GM12878 (cell line): ENCODE data around the gene CDYL. TPM values are rescaled to one million over a fixed set of nuclear protein-coding genes. Genes with fewer than 3 reads are reported as not detected.

Experiments
- ATAC-seq: fragments of 200-7000 bp; cut with Tn5 transposase; 3 replicates; pipeline ENCODE4 v1.9.1; 2020; ENCODE audit warnings: mild to moderate bottlenecking, moderate library complexity
- BruUV-seq: library from RNA; stranded (reverse); fragments of 400-500 nt; replicated peaks from 2 replicates; lab custom pipeline; 2021; lab: Mats Ljungman, UMichigan
- CTCF ChIA-PET: fragments of 300-600 bp; sonication (Branson Sonifier 250); formaldehyde crosslinking; extraction: SDS; loops from one replicate; lab custom pipeline; 2021; ENCODE audit warnings: inconsistent platforms; lab: Yijun Ruan, JAX
- POLR2A ChIA-PET: fragments of 350-600 bp; formaldehyde crosslinking; extraction: SDS; loops from one replicate; lab custom pipeline; 2021; ENCODE audit warnings: inconsistent platforms; lab: Charles Lee
- RAD21 ChIA-PET: fragments of 300-600 bp; sonication (Branson Sonifier 250); formaldehyde crosslinking; loops from one replicate; lab custom pipeline; 2023; ENCODE audit warnings: antibody characterized with exemption; ENCODE audit not compliant: unreplicated experiment; lab: Charles Lee
- SMC1A ChIA-PET: fragments of 300-600 bp; sonication (Branson Sonifier 250); formaldehyde crosslinking; loops from one replicate; lab custom pipeline; 2023; ENCODE audit not compliant: unreplicated experiment, uncharacterized antibody; lab: Charles Lee
- DNase-seq: peaks from one replicate; pipeline ENCODE4 v3.0.0-alpha.2; 2011; ENCODE audit warnings: low read depth, low spot score
- FAIRE-seq: peaks from 3 replicates; lab custom pipeline; 2011; peaks lifted over from hg19 to GRCh38; lab: Jason Lieb, UNC
- H2AFZ ChIP-seq: 2 replicates; pipeline ENCODE4 v1.6.0; 2011; ENCODE audit warnings: low read depth, low read length, control low read depth; ENCODE audit not compliant: control insufficient read depth
- H3K27ac ChIP-seq: 2 replicates; pipeline ENCODE4 v1.5.1; 2011; ENCODE audit warnings: control low read depth; ENCODE audit not compliant: control insufficient read depth, insufficient read depth
- H3K27me3 ChIP-seq, 2 experiments: replicated peaks in 1 of 2; 2 replicates each; pipeline versions ENCODE4 v1.6.0 to v1.6.1; 2011; ENCODE audit warnings: low read length in 1 of 2; ENCODE audit not compliant: control insufficient read depth in 2 of 2, insufficient read depth in 2 of 2
- H3K36me3 ChIP-seq, 2 experiments: 2 replicates each; pipeline ENCODE4 v1.5.1; 2011; ENCODE audit warnings: low read length in 1 of 2; ENCODE audit not compliant: control insufficient read depth in 2 of 2, insufficient read depth in 2 of 2
- H3K4me1 ChIP-seq: 2 replicates; pipeline ENCODE4 v1.6.1; 2011; ENCODE audit warnings: mild to moderate bottlenecking, low read length, moderate library complexity, mixed read lengths; ENCODE audit not compliant: control insufficient read depth, insufficient read depth
- H3K4me2 ChIP-seq: 2 replicates; pipeline ENCODE4 v1.6.0; 2011; ENCODE audit warnings: control low read depth; ENCODE audit not compliant: control insufficient read depth, insufficient read depth
- H3K4me3 ChIP-seq: fragments of 200-600 bp; sonication (generic); 2 replicates; pipeline ENCODE4 v1.5.1; 2016
- H3K79me2 ChIP-seq: 2 replicates; pipeline ENCODE4 v1.6.0; 2011; ENCODE audit warnings: low read length; ENCODE audit not compliant: control insufficient read depth, insufficient read depth
- H3K9ac ChIP-seq: 2 replicates; pipeline ENCODE4 v1.8.0; 2011; ENCODE audit warnings: low read length, control low read depth, mixed read lengths; ENCODE audit not compliant: control insufficient read depth, insufficient read depth
- H3K9me3 ChIP-seq: replicated peaks from 3 replicates; pipeline ENCODE4 v1.5.1; 2011; ENCODE audit warnings: mild to moderate bottlenecking, low read length; ENCODE audit not compliant: control insufficient read depth, insufficient read depth
- H4K20me1 ChIP-seq: 2 replicates; pipeline ENCODE4 v1.6.0; 2011; ENCODE audit not compliant: control insufficient read depth, insufficient read depth
- BACH1 ChIP-seq: fragments of 450-650 bp; IDR thresholded peaks from 2 replicates; pipeline ENCODE4 v1.6.1; 2017; ENCODE audit warnings: mild to moderate bottlenecking, borderline replicate concordance
- RBBP5 ChIP-seq: fragments of 200-600 bp; sonication (generic); conservative IDR thresholded peaks from 2 replicates; pipeline ENCODE4 v1.6.1; 2016
- RELB ChIP-seq: fragments of 450-650 bp; IDR thresholded peaks from 2 replicates; pipeline ENCODE4 v1.6.1; 2017; ENCODE audit warnings: low read depth, mild to moderate bottlenecking, moderate library complexity
- REST ChIP-seq: IDR thresholded peaks from 2 replicates; pipeline ENCODE4 v1.6.1; 2012; ENCODE audit warnings: mild to moderate bottlenecking, low read depth, low read length
- ZNF207 ChIP-seq: fragments of 450-650 bp; IDR thresholded peaks from 2 replicates; pipeline ENCODE4 v1.6.1; 2014; ENCODE audit warnings: antibody characterized with exemption, mild to moderate bottlenecking, borderline replicate concordance
- ZNF217 ChIP-seq: fragments of 450-650 bp; IDR thresholded peaks from 2 replicates; pipeline ENCODE4 v1.6.1; 2017; ENCODE audit warnings: antibody characterized with exemption, mild to moderate bottlenecking
- WGBS: methylation state at CpG from one replicate; pipeline ENCODE4 v1.1.6; 2016; ENCODE audit warnings: low lambda C conversion rate; ENCODE audit not compliant: insufficient replicate concordance, insufficient coverage; ENCODE audit errors: missing lambda C conversion rate; 5-methylcytosine and 5-hydroxymethylcytosine counted together
- in situ Hi-C: fragments of 300-500 bp; cut with MboI; formaldehyde crosslinking; loops from 9 replicates; pipeline ENCODE4 v1.14.3; 2018; ENCODE audit warnings: mixed read lengths
- intact Hi-C: fragments of 100-400 bp; cut with micrococcal nuclease; formaldehyde crosslinking; loops from one replicate; pipeline ENCODE4 v1.14.2; 2022; ENCODE audit not compliant: unreplicated experiment
- polyA plus RNA-seq, 11 experiments: library from polyadenylated mRNA; depleted of rRNA in 4 of 11; unstranded in 6 of 11; stranded (reverse) in 5 of 11; fragments of >200 nt; fragmentation: Nextera tagmentation in 4 of 11; fragmentation: Illumina TruSeq in 1 of 11; extraction: Ambion mirVana in 4 of 11; extraction: Trizol in 1 of 11; gene quantifications; 1 replicate in 1 of 11; 2 replicates in 10 of 11; pipeline versions ENCODE4 v1.2.1 to v1.2.3, GENCODE V29; 2011 to 2016; ENCODE audit warnings: inconsistent platforms in 2 of 11, missing spikeins in 2 of 11, low read depth in 1 of 11
- total RNA-seq, 4 experiments: library from RNA; depleted of rRNA in 3 of 4; stranded (reverse); fragments of >200 nt in 3 of 4; fragmentation: Illumina TruSeq in 1 of 4; extraction: Trizol in 1 of 4; gene quantifications; 2 replicates each; pipeline versions ENCODE4 v1.2.1 to v1.2.3, GENCODE V29; 2013 to 2021

CDYL gene
- total and polyA plus RNA-seq, 10 of the 15 experiments (the other 5 are each of a cell fraction or from before 2014, with no cell fraction given), result 9.3 to 61.2 (median 28.5) TPM

- TF ChIP-seq RBBP5 (no peak), ZNF217 (no peak), BACH1 (no peak), RELB (no peak), ZNF207 (no peak), REST (no peak)
- TF ChIP-seq, all 136 proteins: peak for 0
- FAIRE-seq (no peak), DNase-seq (no peak), ATAC-seq (no peak)
- no peaks in the 10 kb centered on the region for H3K27me3 ChIP-seq
- 62% methylated on average over 4 of the region's 4 CpGs for WGBS
- SMC1A ChIA-PET, result interaction anchor here (0.6 to 3.3 kb wide), 9 partner anchors 10 to 410 kb away, joined by 3 to 16 read pairs (median 5); no protein-coding TSS in a partner anchor
- H2AFZ ChIP-seq, result no peak overlapping the region
- H3K4me2 ChIP-seq, result no peak overlapping the region
- CTCF ChIA-PET, result interaction anchor here (0.7 to 1.2 kb wide), 3 partner anchors 12 to 32 kb away, joined by 3 to 5 read pairs (median 3); no protein-coding TSS in a partner anchor
- peaks cover 87% of the 10 kb centered on the region for H3K79me2 ChIP-seq
- BruUV-seq, result no TSS peak
- H3K27ac ChIP-seq, result no peak overlapping the region
- no peak overlapping the region for H3K9ac ChIP-seq
- H4K20me1 ChIP-seq, result no peaks in the 10 kb centered on the region; the same call in 1 of the 2 replicates
- RAD21 ChIA-PET, result interaction anchor here (5.1 kb wide), 1 partner anchor 15 kb away, joined by 33 read pairs; no protein-coding TSS in a partner anchor
- peaks cover 0 to 3% of the 10 kb centered on the region in 2 experiments; a peak in 1 of 4 replicates for H3K36me3 ChIP-seq
- peaks cover 21% of the 10 kb centered on the region for H3K4me1 ChIP-seq
- in situ Hi-C loops (no loop called here), intact Hi-C loops (no loop called here)
- POLR2A ChIA-PET, result interaction anchor here (0.7 to 1.0 kb wide), 3 partner anchors 10 to 146 kb away, joined by 3 to 6 read pairs (median 4); no protein-coding TSS in a partner anchor
- no peak overlapping the region for H3K4me3 ChIP-seq
- H3K9me3 ChIP-seq, result no peaks in the 10 kb centered on the region
Measured at GRCh38 chr6:4817551-4817950, 41.3 kb downstream of the CDYL start.
